Iris pigment epithelial cell (primary cell): Measurements from ENCODE around the gene MTX1.
"Not testable (repeated sequence)": the region's sequence is repeated elsewhere in the genome, so short reads cannot be mapped to it uniquely, and the experiment has no call there.

ENCODE experiments used
- DNase-seq: peaks from one replicate; pipeline ENCODE4 v3.0.0-alpha.2; 2011; ENCODE audit warnings: low read depth

The MTX1 gene

DNA sequence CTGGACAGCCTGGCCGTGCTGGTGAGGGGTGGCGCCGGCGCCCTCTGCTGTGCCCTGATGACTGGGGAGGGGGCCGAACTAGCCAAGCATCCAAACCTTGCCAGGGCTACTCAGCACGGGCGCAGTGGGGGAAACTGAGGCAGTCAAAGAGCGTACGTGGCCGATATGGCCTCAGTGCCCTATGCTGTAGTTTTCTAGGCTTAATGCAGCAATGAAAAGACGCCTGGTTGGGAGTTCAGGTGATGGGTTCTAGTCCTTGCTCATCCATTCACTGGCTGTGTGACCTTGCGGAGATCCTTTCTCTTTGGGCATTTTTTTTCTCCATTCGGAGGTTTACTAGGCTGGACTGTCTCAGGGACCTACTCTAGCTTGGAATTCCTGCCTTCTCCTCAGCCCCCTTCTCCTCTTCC, 822 bp downstream of the MTX1 start:
- DNase-seq: no peak

DNA sequence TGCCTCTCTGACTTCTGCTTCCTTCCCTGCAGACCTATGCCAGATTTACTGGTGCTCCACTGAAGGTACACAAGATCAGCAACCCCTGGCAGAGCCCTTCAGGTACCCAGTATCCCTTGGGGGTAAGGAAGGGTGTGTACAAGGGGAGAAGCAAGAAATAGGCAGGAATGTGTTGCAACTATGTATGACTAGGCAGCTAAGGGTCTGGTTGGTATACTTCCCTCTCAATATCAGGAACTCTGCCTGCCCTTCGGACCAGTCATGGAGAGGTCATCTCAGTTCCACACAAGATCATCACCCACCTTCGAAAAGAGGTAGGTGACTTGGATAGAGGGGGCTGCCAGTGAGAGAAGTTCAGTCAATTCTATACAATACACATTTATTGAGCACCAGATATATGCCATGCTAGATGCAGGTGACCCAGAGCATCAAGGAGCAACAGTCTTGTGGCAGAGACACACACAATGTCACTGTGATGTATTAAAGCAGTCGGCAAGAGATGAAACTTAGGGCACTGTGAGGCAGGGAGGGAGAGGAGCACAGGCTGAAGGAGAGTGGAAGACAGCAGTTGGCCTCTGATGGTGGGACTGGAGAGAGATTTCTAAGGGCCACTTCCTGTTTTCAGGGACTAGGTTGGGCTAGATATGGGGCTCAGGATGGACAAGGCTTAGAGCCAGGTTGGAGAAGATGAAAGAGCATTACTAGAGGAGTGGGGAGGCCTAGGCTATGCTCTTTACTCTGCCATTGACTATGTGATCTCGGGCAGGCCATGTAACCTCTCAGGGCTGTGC, 2.0 kb downstream of the MTX1 start:
- no peak for DNase-seq

DNA sequence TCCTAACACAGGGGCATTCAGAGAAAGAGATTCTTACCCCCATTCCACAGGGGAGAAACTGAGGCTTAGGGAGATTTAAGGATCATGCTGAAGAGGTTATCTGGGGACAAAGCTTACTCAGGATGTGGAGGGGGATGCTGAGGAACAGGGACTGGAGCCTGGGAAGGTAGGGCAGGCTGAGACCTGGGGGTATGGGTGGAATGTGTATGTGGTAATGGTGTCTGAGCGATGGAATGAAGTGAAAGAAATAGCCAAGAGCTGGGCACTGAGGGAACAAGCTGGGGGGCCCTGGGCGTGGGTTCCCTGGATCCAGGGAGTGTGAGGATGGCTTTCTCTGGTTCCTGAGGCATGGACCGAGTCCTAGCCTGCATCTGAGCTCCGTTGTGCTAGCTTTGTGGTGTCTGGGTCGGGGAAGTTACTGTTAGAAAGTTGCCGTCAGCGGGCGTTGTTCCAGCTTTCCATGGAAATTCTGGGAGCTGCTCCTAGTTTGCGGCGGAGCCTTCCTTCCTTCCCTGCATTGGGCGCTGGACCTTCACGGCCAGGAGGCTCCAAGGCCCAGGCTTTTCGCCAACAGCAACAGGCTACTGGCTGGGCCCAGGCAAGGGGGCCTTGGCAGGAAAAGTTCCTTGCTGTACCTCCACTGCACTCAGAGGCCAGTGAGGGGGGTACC, 3.0 kb downstream of the MTX1 start:
- not testable (repeated sequence) for DNase-seq

DNA sequence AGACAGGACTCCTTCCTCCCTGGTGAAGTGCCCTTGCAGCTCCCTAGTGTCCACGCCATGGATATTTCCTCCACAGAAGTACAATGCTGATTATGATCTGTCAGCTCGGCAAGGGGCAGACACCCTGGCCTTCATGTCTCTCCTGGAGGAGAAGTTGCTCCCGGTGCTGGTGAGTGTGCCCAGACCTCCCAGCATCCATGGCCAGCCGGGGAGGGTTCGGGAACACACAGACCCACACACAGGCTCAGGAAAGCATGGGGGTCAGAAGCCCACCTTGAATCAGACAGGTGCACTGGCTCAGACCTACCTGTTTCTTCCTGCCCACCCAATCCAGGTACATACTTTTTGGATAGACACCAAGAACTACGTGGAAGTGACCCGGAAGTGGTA, 3.6 kb downstream of the MTX1 start:
- DNase-seq: not testable (repeated sequence)

DNA sequence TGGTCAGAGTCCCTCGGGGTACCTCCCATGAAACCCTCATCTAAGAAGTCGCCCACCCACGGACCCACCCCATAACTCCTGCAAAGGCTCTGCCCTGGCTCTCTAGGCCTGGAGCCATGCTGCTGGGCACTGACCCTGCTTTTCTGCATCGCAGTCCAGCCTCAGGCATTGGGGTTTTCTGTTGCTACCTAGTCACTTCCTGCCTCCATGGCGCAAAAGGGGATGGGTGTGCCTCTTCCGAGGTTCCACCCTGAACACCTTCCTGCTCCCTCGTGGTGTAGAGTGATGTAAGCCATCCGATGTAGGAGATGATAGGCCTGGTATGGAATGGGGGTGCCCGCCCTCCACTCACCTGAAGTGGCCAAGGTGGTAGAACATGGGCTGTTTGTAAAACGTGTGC, 6.2 kb downstream of the MTX1 start:
- not testable (repeated sequence) for DNase-seq

DNA sequence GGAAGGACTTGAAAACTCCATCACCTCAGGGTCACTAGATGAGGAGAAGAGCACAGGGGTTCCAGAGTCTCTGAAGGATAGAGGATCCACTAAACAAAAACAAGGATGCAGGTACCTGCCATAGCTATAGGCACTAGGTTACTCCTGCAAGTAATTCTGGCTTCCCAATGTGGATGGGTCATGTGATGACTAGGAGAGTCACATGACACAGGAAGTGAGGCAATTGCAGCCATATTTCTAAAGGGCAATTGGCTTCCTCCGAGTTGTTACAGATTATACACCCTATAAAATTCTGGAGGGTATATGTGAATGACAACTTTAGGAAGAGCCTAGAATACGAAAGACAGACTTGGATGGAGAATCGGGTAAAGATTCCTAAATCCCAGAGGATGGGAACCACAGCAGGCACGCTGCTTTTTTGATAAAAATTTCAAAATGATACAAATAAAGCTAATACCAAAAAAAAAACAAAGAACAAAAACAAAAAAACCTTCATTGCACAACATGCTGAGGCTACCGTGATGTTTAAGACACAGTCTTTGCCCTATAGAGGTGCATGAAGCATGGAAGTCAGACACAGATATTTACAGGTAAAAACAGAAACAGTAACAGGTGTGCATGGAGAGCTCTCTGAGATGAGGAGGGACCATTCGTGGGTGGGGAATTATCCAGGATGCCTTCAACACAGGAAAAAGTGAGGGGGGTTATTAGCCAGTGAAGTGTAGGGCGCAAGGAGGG, 10.5 kb downstream of the MTX1 start:
- peak; percentile 72 for DNase-seq

DNA sequence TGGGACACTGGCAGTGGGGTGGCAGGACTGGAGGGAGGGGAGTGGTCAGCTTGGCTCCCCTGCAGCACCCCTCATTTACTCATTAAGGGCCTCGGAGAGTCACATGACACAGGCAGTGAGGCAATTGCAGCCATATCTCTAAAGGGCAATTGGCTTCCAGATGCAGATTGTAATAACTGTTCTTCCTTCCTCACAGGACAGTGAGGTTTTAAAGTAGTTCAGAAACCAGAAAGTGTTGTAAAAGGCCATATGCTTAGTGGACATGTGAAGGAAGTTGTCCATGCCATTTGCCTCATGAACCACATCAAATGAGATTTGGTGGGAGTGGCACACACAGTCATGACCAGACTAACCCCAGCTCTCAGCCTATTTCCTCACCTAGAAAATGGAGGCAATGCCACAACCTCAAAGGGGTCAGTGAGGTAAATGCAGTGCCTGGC, 11.1 kb downstream of the MTX1 start:
- DNase-seq: peak; percentile 38

DNA sequence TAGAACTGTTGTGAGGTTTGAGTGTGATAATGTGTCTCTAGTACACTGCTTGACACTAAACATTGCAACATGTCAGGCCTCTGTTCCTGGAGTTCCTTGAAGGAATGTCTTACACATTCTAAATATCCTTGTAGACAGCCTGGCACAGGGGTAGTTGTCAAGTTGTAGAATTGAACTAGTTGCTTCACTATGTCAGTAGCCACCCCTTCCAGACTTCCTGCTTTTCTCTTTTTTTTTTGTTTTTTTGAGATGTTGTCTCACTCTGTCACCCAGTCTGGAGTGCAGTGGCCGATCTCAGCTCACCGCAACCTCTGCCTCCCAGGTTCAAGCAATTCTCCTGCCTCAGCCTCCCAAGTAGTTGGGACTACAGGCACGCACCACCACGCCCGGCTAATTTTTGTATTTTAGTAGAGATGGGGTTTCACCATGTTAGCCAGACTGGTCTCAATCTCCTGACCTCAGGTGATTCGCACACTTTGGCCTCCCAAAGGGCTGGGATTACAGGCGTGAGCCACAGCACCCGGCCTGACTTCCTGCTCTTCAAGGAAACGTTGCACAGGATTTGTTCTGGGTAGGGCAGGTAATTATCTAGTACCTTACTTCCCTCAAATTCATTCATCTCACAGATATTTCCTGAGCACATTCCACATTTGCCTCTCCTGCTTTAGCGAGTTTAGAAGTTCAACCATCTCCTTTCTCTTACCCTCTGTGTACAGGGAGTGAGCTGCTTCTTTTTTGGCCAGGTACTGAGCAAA, 11.9 kb downstream of the MTX1 start:
- DNase-seq: not testable (repeated sequence)

DNA sequence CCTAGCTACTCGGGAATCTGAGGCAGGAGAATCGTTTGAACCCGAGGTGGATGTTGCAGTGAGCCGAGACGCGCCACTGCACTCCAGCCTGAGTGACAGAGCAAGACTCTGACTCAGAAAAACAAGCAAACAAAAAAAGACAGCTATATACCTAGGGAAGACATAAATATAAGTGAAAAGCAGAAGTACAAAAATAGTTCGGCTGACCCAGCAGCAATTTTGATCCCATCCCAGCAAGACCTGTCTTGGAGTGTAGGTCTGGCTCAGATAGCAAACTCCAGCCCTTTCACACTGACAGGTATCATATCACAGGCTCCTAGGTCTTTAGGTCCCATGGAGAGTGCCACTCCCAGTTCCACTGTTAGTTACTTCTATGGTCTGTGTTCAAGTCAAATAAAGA, 14.6 kb downstream of the MTX1 start:
- DNase-seq: no peak

DNA sequence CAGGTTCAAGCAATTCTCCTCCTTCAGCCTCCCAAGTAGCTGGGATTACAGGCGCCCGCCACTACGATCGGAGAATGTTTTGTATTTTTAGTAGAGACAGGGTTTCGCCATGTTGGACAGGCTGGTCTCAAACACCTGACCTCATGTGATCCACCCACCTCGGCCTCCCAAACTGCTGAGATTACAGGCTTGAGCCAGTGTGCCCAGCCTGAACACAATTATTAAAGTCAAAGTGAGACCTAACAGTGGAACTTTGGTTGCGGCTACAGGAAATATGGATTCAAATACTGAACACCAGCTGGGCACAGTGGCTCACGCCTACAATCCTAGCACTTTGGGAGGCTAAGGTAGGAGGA, 16.9 kb downstream of the MTX1 start:
- DNase-seq: not testable (repeated sequence)

DNA sequence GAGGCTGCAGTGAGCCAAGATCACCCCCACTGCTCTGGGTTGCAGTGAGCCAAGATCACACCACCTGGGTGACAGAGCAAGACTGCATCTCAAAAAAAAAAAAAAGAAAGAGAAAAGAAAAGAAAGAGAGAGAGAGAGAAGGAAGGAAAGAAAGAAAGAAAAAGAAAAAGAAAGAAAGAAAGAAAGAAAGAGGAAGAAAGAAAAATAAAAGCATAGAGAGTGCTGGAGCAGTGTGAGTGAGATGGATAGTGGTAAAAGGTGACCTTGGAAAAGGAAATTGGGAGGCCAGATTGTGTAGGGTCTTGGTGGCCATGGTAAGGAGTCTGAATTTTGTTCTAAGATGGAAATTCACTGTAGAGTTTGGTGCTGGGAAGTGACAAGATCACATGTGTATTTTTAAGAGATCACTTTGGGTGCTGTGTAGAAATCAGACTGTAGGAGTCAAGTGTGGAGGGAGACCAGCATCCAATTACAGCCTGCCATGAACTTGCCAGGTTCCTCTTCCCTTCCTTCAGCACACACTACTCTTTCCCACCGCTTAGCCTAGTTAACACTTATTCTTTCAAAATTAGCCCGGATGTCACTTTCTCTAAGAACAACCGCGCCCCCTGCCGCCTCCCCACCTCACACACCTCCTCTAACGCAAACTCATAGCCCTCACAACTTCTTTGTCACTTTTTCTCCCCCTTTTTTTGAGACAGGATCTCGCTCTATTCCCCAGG, 17.9 kb downstream of the MTX1 start:
- peak; percentile 91 for DNase-seq

DNA sequence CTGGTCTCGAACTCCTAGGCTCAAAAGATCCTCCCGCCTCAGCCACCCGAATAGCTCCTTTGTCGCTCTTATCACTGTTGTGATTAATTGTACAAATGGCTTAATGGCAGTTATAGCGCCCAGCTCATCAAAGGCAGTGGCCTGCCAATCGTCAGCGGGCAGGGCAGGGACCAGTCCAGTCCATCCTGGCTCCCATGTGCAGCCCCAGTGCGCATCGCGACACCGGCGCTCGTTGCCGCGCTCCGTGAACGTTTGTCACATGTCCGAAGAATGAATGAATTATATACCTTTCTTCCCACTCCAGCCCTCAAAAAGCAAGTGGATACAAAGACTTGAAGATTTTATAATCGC, 18.4 kb downstream of the MTX1 start:
- DNase-seq: peak; percentile 54

DNA sequence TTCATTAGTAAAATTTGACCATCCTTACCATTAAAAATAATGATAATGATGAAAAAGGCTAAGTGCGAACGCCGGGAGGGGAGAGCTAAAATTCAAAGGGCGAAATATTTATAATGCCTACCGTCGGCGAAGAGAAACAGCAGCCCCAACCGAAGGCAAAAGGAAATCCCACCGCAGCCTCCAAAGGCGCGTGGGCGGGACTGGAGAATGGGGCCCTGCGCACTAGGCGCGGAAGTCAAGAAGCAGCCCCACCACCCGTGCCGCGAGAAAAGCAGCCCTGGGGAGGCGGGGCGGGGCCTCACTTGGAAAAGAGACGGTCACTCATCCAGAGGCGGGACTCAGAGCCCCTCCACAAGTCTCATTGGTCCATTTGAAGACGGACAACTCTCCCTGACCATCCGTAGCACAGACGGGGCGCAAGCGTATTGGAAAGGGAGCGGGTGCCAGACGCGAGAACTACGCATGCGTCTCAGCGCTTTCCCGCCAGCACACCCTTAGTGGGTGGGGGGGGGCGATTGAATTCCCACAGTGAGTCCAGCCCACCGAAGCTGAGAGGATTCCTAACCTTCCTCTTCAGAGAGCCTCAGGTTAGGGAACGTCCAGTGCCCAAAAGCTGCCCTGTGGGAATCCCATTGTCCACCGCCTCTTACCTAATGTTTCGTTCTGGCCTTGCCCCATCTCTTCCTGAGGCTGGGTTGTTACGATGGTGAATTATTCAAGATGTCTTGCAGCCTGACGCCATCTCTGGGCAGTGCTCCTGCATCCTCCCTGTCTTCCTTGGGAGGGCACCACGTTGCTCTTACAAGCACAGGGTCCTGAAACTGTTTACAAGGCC, 19.0 kb downstream of the MTX1 start:
- DNase-seq: peak; percentile 100

DNA sequence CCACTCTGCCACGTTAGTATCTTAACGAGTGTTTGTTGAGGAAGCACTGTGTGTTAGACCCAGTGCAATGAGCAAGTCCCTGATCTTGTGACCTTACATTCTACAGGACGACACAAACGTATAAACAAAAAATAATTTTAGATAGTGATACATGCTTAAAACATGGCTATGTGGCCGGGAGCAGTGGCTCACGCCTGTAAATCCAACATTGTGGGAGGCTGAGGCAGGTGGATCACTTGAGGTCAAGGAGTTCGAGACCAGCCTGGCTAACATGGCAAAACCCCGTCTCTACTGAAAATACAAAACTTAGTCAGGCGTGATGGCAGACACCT, 19.6 kb downstream of the MTX1 start:
- DNase-seq: no peak

DNA sequence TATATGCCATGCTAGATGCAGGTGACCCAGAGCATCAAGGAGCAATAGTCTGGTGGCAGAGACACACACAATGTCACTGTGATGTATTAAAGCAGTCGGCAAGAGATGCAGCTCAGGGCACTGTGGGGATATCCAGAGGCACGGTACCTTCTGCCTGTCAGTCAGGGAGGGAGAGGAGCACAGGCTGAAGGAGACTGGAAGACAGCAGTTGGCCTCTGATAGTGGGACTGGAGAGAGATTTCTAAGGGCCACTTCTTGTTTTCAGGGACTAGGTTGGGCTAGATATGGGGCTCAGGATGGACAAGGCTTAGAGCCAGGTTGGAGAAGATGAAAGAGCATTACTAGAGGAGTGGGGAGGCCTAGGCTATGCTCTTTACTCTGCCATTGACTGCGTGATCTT, 22.8 kb downstream of the MTX1 start:
- not testable (repeated sequence) for DNase-seq

DNA sequence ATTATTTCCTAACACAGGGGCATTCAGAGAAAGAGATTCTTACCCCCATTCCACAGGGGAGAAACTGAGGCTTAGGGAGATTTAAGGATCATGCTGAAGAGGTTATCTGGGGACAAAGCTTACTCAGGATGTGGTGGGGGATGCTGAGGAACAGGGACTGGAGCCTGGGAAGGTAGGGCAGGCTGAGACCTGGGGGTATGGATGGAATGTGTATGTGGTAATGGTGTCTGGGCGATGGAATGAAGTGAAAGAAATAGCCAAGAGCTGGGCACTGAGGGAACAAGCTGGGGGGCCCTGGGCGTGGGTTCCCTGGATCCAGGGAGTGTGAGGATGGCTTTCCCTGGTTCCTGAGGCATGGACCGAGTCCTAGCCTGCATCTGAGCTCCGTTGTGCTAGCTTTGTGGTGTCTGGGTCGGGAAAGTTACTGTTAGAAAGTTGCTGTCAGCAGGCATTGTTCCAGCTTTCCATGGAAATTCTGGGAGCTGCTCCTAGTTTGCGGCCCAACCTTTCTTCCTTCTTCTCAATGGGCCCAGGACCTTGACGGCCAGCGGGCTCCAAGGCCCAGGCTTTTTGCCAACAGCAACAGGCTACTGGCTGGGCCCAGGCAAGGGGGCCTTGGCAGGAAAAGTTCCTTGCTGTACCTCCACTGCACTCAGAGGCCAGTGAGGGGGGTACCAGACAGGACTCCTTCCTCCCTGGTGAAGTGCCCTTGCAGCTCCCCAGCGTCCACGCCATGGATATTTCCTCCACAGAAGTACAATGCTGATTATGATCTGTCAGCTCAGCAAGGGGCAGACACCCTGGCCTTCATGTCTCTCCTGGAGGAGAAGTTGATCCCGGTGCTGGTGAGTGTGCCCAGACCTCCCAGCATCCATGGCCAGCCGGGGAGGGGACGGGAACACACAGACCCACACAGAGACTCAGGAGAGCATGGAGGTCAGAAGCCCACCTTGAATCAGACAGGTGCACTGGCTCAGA, 23.8 kb downstream of the MTX1 start:
- peak; percentile 45 for DNase-seq

DNA sequence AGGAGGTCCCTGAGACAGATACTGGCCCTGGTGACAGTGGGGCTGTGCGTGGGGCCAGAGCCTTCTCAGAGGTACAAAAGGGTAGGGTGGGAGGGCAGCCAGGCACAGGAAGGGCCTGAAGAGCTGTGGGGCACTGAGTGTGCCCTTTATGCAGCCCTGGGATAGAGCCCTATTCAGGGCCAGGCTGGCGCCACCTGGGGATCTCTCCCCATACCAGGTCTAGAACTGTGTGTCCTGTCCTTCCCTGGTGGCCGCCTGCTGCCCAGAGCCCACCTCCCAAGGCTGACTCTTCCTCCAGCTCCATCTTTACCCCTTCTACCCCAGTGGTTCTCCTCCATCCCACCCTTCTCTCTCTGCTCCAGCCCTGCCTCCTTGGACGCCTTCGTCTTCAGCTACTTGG, 25.0 kb downstream of the MTX1 start:
- DNase-seq: not testable (repeated sequence)

DNA sequence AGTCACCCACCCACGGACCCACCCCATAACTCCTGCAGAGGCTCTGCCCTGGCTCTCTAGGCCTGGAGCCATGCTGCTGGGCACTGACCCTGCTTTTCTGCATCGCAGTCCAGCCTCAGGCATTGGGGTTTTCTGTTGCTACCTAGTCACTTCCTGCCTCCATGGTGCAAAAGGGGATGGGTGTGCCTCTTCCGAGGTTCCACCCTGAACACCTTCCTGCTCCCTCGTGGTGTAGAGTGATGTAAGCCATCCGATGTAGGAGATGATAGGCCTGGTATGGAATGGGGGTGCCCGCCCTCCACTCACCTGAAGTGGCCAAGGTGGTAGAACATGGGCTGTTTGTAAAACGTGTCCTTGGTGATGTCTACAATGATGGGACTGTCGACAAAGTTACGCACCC, 26.9 kb downstream of the MTX1 start:
- DNase-seq: not testable (repeated sequence)

DNA sequence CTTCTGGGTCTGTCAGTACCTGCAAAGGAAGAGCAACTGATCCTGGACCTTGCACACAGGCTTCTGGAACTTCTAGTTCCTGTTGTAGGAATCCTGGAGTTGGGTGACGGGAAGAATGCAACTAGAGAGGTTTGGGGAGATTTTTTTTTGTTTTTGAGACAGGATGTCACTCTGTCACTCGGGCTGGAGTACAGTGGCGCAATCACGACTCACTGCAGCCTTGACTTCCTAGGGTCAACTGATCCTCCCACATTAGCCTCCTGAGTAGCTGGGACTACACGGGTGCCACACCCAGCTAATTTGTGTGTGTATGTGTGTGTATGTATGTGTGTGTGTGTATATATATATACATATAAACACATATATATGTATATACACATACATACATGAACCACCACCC, 28.0 kb downstream of the MTX1 start:
- DNase-seq: no peak
